ENCODE data around the gene TAP2. TPM values are rescaled to one million over a fixed set of nuclear protein-coding genes. Genes with fewer than 3 reads are reported as not detected.

Gene TAP2
- total RNA-seq, 4 donors from 2014 or later = 6.9 to 16.0 (median 11.1) TPM

DNA sequence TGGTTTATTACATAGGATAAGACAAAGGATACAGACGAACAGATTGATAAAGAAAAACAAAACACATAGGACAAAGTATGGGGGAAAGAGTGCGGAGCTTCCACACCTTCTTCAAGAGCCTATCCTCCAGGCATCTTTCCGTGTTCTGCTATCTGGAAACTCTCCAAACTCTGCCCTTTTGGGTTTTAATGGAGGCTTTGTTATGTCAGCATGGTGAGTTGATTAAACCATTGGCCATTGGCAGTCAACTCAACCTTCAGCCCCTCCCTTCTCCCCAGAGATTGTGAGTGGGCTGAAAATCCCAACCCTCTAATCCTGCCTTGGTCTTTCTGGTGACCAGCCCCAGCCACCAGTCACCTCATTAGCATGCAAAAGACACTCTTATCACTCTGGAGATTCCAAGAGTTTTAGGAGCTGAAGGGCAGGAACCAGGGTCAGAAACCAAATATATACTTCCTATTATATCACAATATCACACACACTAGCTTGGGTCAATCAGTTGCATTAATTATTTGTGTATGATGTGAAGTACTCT, 45.6 kb downstream of the TAP2 start:
- no peak for ATAC-seq
- Histone ChIP-seq H3K27me3 (peaks cover 71% of the 10 kb centered on the region), H3K4me3 (no peak overlapping the region), H3K27ac (no peak overlapping the region), H3K9me3 (no peaks in the 10 kb centered on the region), H3K4me1 (peaks cover 0 to 10% (median 2%) of the 10 kb centered on the region in 3 donors), H3K36me3 (no peaks in the 10 kb centered on the region)
- TF ChIP-seq POLR2AphosphoS5 (IDR thresholded peaks at IDR 0.05) (no peak), EP300 (IDR thresholded peaks at IDR 0.05) (no peak), POLR2A (IDR thresholded peaks at IDR 0.05) (no peak), CTCF (IDR thresholded peaks at IDR 0.05) (no peak)
- 36 to 76% methylated on average over 3 of the region's 3 CpGs for WGBS, 2 donors (ENCODE audit: low coverage in 1 of 2)

- H3K4me1 ChIP-seq = no peaks in the 10 kb centered on the region
- ATAC-seq = no peak
- H3K9me3 ChIP-seq = no peaks in the 10 kb centered on the region
- TF ChIP-seq CTCF (IDR thresholded peaks at IDR 0.05) (no peak), EP300 (IDR thresholded peaks at IDR 0.05) (no peak), POLR2AphosphoS5 (IDR thresholded peaks at IDR 0.05) (no peak), POLR2A (IDR thresholded peaks at IDR 0.05) (no peak)
- H3K27ac ChIP-seq = no peak overlapping the region
- H3K4me3 ChIP-seq = no peak overlapping the region
- WGBS, 2 donors (ENCODE audit: low coverage in 1 of 2) = 60 to 63% methylated on average over 2 of the region's 2 CpGs
- no peaks in the 10 kb centered on the region for H3K36me3 ChIP-seq
- H3K27me3 ChIP-seq = peaks cover 56% of the 10 kb centered on the region
Measured at GRCh38 chr6:32790306-32790705, 48.2 kb downstream of the TAP2 start.

Other genes with a start within 250 kb of the TAP2 start
- gene HLA-DRB1, start 248.9 kb downstream of the TAP2 start, total RNA-seq = 10 to 100 TPM in 3 of 4 donors, 1 to 10 TPM in 1; 5.8 to 80.7 (median 55.5) TPM
- 1 to 10 TPM in 3 of 4 donors, not detected in 1; 1.7 to 7.8 (median 4.3) TPM for gene HLA-DQA1, start 201.3 kb downstream of the TAP2 start, total RNA-seq
- 1 to 10 TPM in 3 of 4 donors, under 1 TPM in 1; 0.16 to 5.8 (median 1.4) TPM for gene HLA-DQB1, start 172.1 kb downstream of the TAP2 start, total RNA-seq
- 1 to 10 TPM in 1 of 4 donors, under 1 TPM in 1, not detected in 2; 0.40 to 1.8 TPM for gene HLA-DQA2, start 97.3 kb downstream of the TAP2 start, total RNA-seq
- gene HLA-DQB2, start 75.2 kb downstream of the TAP2 start, total RNA-seq = 1 to 10 TPM in 1 of 4 donors, under 1 TPM in 1, not detected in 2; 0.54 to 1.1 TPM
- gene HLA-DOB, start 21.7 kb downstream of the TAP2 start, total RNA-seq = under 1 TPM in 2 of 4 donors, not detected in 2; 0.37 to 0.40 TPM
- gene PSMB8, start 5.3 kb upstream of the TAP2 start, total RNA-seq = 10 to 100 TPM; 20.2 to 49.9 (median 36.7) TPM
- 10 to 100 TPM; 24.6 to 41.8 (median 26.5) TPM for gene TAP1, start 15.0 kb upstream of the TAP2 start, total RNA-seq
- gene PSMB9, start 15.5 kb upstream of the TAP2 start, total RNA-seq = 10 to 100 TPM; 12.9 to 19.7 (median 15.8) TPM
- gene HLA-DMB, start 102.3 kb upstream of the TAP2 start, total RNA-seq = 10 to 100 TPM in 2 of 4 donors, 1 to 10 TPM in 2; 7.3 to 26.0 (median 11.6) TPM
- gene HLA-DMA, start 114.4 kb upstream of the TAP2 start, total RNA-seq = 10 to 100 TPM in 2 of 4 donors, 1 to 10 TPM in 2; 5.8 to 43.8 (median 15.8) TPM
- 100 to 1,000 TPM; 107 to 154 (median 124) TPM for gene BRD2, start 129.9 kb upstream of the TAP2 start, total RNA-seq
- gene HLA-DOA, start 170.9 kb upstream of the TAP2 start, total RNA-seq = 1 to 10 TPM; 1.1 to 4.4 (median 1.8) TPM
- 100 to 1,000 TPM in 1 of 4 donors, 10 to 100 TPM in 3; 20.2 to 125 (median 45.4) TPM for gene HLA-DPA1, start 234.9 kb upstream of the TAP2 start, total RNA-seq
- 10 to 100 TPM; 32.1 to 86.3 (median 66.9) TPM for gene HLA-DPB1, start 237.3 kb upstream of the TAP2 start, total RNA-seq